ENCODE measurements around the gene SLC35G6. TPM values are rescaled to one million over a fixed set of nuclear protein-coding genes. Genes with fewer than 3 reads are reported as not detected.
"Not testable (repeated sequence)": the region's sequence is repeated elsewhere in the genome, so short reads cannot be mapped to it uniquely, and the experiment has no call there.

SLC35G6 gene
- total and polyA plus RNA-seq, 2 donors = 0.09 TPM; not detected in 1

DNA sequence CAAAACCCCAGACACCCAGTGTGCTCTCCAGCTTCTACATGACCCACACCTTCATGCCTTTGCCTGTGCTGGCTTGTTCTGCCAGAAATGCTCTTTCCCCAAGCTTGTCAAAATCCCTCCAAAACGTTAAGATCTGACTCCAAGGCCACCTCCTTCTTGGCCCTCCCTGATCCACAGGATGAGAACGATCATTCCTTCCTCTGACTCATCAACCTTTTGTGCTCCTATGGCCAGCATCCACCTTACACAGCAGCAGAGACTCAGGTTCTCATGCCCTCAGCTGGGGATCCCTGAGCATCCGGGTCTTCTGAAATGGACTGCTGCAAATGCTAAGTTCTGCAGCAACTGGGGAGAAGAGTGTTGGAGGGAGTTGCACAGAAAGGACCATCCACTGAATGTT is 4.8 kb upstream of the SLC35G6 start:
- peaks cover 23 to 51% of the 10 kb centered on the region in 2 donors for H3K4me1 ChIP-seq (ENCODE audit: control insufficient read depth in 2 of 2, insufficient read depth in 2 of 2, low read length in 2 of 2)
- no peaks in the 10 kb centered on the region for H3K9me3 ChIP-seq (ENCODE audit: control insufficient read depth in 2 of 2, insufficient read depth in 1 of 2, low read length in 1 of 2)
- peaks cover 3 to 6% of the 10 kb centered on the region in 2 donors for H3K36me3 ChIP-seq (ENCODE audit: control insufficient read depth in 2 of 2, insufficient read depth in 2 of 2, low read length in 1 of 2)
- 74% methylated on average over 3 of the region's 3 CpGs for WGBS
- no peak overlapping the region for H3K4me3 ChIP-seq (ENCODE audit: low read length in 2 of 2)
- peak overlapping the region; percentile 64 to 88 for H3K27ac ChIP-seq (ENCODE audit: low read depth in 1 of 2, low read length in 1 of 2)
- DNase-seq (ENCODE audit: low read depth in 6 of 9, low spot score in 9 of 9) = peak in 1 of 9 donors; percentile 13
- H3K27me3 ChIP-seq (ENCODE audit: control insufficient read depth in 2 of 2, insufficient read depth in 1 of 2, low read length in 1 of 2) = no peaks in the 10 kb centered on the region

DNA sequence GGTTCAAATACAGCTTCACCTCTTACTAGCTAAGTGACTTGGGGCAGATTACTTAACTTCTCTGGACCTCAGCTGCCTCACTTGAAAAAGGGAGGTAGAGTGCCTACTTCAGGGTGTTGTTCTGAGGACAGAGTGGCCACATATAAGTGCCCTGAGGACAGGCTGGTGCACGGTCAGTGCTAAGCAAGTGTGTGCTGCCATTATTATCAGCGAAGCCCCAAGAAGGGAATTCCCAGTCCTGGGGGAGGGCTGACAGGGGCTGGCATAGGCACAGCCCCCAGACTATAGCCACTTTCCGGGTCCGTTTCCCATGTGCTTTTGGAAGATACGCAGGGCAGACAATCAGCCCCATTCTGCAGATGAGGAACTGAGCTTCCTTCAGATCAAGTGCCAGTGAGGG is 4.3 kb upstream of the SLC35G6 start:
- WGBS = 96% methylated on average over 5 of the region's 5 CpGs

DNA sequence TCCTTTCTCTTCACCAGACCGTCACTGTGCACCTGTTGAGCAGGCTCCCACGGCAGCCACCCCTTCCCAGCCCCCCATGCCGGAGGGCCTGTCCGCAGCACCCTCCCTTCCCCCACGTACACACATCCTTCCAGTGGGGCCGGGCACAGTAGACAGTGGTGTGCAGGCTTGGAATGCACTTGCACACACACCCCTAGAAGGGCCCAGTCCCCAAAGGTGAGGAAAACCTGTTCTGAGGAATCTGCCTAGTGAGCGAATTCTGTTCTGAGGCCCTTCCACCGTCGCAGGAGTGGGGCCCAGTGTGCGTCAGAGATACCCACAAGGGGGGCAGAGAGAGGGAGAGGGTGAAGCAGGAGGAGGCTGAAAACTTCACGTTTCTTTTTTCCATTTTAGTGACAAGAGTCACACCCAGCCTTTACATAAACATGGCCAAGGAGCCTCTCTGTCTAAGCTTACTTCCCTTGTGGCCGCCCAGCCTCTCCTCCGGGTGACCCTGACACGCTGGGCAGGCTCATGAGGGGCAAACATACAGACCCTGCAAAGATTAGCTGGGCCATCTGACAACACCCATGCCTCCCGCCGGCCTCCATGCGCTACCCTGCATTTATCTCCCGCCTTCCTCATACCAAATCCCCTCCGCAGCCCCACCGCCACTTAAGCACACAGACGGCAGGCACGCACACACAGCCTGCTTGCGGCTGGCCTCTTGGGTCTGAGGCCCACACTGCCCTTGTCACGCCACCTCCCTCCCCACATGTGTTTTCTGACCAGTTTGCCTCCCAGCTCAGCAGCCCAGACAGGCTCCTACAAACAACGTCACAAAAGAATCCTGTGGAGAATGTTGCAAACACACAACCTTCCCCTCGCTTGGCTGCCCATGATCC is 3.6 kb upstream of the SLC35G6 start:
- DNase-seq (ENCODE audit: low read depth in 6 of 9, low spot score in 9 of 9) = peak in 3 of 9 donors; percentile 44 to 65 (median 48)
- peak overlapping the region; percentile 69 to 97 for H3K4me3 ChIP-seq (ENCODE audit: low read length in 2 of 2)
- 58% methylated on average over 26 of the region's 26 CpGs for WGBS
- H3K27ac ChIP-seq (ENCODE audit: low read depth in 1 of 2, low read length in 1 of 2) = peak overlapping the region; percentile 88 to 98
- no peaks in the 10 kb centered on the region for H3K27me3 ChIP-seq (ENCODE audit: control insufficient read depth in 2 of 2, insufficient read depth in 1 of 2, low read length in 1 of 2)
- H3K4me1 ChIP-seq (ENCODE audit: control insufficient read depth in 2 of 2, insufficient read depth in 2 of 2, low read length in 2 of 2) = peaks cover 23 to 55% of the 10 kb centered on the region in 2 donors
- H3K9me3 ChIP-seq (ENCODE audit: control insufficient read depth in 2 of 2, insufficient read depth in 1 of 2, low read length in 1 of 2) = no peaks in the 10 kb centered on the region
- peaks cover 3 to 6% of the 10 kb centered on the region in 2 donors for H3K36me3 ChIP-seq (ENCODE audit: control insufficient read depth in 2 of 2, insufficient read depth in 2 of 2, low read length in 1 of 2)

More for the DNA sequence above, 4.3 kb upstream of the SLC35G6 start:
- peak overlapping the region; percentile 36 to 88 for H3K27ac ChIP-seq (ENCODE audit: low read depth in 1 of 2, low read length in 1 of 2)
- peaks cover 3 to 6% of the 10 kb centered on the region in 2 donors for H3K36me3 ChIP-seq (ENCODE audit: control insufficient read depth in 2 of 2, insufficient read depth in 2 of 2, low read length in 1 of 2)
- no peaks in the 10 kb centered on the region for H3K9me3 ChIP-seq (ENCODE audit: control insufficient read depth in 2 of 2, insufficient read depth in 1 of 2, low read length in 1 of 2)
- peaks cover 23 to 52% of the 10 kb centered on the region in 2 donors for H3K4me1 ChIP-seq (ENCODE audit: control insufficient read depth in 2 of 2, insufficient read depth in 2 of 2, low read length in 2 of 2)
- no peaks in the 10 kb centered on the region for H3K27me3 ChIP-seq (ENCODE audit: control insufficient read depth in 2 of 2, insufficient read depth in 1 of 2, low read length in 1 of 2)
- DNase-seq (ENCODE audit: low read depth in 6 of 9, low spot score in 9 of 9) = no peak
- H3K4me3 ChIP-seq (ENCODE audit: low read length in 2 of 2) = peak overlapping the region in 1 of 2 donors; percentile 69

DNA sequence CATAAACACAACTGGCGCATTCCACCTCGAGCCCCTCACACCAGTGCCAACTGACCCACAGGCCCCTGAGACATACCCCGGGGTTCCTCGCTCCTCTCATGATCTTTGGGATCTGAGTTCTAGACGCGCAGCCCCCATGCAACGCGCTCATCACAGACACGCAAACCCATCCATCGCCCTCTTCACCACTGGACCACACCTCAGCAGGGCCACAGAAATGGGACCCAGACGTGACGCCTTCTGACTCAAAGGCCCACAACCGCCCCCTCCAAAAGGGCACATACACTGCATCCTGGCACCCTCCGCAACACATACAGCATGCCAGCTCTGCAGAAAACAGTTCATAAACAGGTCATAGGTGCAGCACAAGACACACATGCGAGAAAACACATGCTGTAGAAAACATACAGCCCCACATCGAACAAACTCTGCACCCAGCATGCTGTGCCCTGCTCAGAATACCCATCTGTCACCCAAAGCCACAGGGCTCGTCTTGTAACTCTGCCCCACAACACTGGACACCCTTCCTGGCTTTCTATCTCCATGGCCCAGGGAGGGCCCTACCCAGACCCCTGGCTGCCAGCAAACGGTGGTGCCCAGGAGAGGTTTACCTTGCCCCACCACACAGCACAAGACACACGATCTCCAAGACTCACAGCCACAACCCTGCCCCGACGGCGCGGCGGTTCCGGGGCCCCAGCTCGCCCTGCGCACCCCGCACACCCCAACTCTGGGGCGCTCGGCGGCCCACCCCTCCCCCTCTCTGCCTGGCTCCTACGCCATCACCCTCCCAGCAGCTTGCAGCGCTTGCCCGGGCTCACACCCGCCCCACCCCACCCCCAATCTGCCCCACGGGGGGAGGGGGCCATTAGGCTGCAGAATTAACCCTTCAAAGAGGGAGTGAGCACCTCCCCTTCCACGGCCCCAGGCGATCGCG is 2.7 kb upstream of the SLC35G6 start:
- no peaks in the 10 kb centered on the region for H3K9me3 ChIP-seq (ENCODE audit: control insufficient read depth in 2 of 2, insufficient read depth in 1 of 2, low read length in 1 of 2)
- 32% methylated on average over 40 of the region's 40 CpGs for WGBS
- H3K4me3 ChIP-seq (ENCODE audit: low read length in 2 of 2) = peak overlapping the region; percentile 69 to 97
- peaks cover 23 to 62% of the 10 kb centered on the region in 2 donors for H3K4me1 ChIP-seq (ENCODE audit: control insufficient read depth in 2 of 2, insufficient read depth in 2 of 2, low read length in 2 of 2)
- H3K27ac ChIP-seq (ENCODE audit: low read depth in 1 of 2, low read length in 1 of 2) = peak overlapping the region; percentile 88 to 98
- no peaks in the 10 kb centered on the region for H3K27me3 ChIP-seq (ENCODE audit: control insufficient read depth in 2 of 2, insufficient read depth in 1 of 2, low read length in 1 of 2)
- peak in 4 of 9 donors; percentile 53 to 78 (median 62) for DNase-seq (ENCODE audit: low read depth in 6 of 9, low spot score in 9 of 9)
- peaks cover 3 to 6% of the 10 kb centered on the region in 2 donors for H3K36me3 ChIP-seq (ENCODE audit: control insufficient read depth in 2 of 2, insufficient read depth in 2 of 2, low read length in 1 of 2)

DNA sequence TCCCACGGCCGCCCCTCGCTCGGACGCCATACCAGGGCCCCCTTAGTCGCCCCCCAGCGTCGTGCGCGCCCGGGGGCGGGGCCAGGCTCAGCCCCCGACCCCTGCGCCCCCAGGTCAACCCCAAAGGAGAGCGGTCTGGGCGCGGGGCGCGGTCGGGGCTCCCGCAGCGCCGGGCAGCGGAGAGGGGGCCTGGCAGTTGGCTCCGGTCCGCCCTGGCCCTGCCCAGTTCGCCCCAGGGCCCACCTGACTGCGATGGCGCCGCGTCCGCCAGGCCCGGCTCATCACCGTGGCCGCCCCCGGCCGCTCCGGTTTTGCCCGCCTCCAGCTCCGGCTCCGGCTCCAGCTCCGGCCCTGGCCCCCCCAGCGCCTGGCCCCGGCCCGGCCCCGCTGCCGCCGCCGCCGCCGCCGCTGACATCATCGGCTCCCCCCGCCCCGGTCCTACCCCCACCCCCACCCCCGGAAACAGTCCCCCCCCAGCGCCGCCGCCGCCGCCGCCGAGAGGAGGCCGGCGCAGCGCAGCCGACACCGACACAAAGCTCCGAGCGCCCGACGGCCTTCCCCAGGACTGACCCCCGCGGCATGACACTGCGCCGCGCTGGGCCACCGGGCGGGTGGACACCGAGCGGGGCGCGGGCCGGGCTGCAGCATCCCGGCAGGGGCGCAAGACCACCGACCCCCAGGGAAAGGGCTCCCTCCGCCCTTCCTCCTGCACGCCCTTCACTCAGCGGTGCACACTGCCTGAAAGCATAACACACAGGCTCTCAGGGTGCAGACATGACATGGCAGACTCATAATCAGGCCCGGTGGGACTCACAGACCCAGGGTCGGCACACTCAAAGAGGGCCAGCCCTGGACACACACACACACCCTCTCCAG is 1.8 kb upstream of the SLC35G6 start, which contains the start of gene ZBTB4:
Gene ZBTB4 (minus strand): TSS at position 419 of the 876 bp plus-strand sequence. CDS start 12,830 bp downstream, outside the sequence.
- 1% methylated on average over 92 of the region's 92 CpGs for WGBS
- peak in 4 of 9 donors; percentile 54 to 82 (median 62) for DNase-seq (ENCODE audit: low read depth in 6 of 9, low spot score in 9 of 9)
- H3K36me3 ChIP-seq (ENCODE audit: control insufficient read depth in 2 of 2, insufficient read depth in 2 of 2, low read length in 1 of 2) = peaks cover 0 to 2% of the 10 kb centered on the region in 2 donors
- H3K27me3 ChIP-seq (ENCODE audit: control insufficient read depth in 2 of 2, insufficient read depth in 1 of 2, low read length in 1 of 2) = no peaks in the 10 kb centered on the region
- H3K9me3 ChIP-seq (ENCODE audit: control insufficient read depth in 2 of 2, insufficient read depth in 1 of 2, low read length in 1 of 2) = no peaks in the 10 kb centered on the region
- peak within 1 kb of the TSS; percentile 69 to 97 for H3K4me3 ChIP-seq (ENCODE audit: low read length in 2 of 2)
- peaks cover 23 to 62% of the 10 kb centered on the region in 2 donors for H3K4me1 ChIP-seq (ENCODE audit: control insufficient read depth in 2 of 2, insufficient read depth in 2 of 2, low read length in 2 of 2)
- peak within 1 kb of the TSS; percentile 91 to 98 for H3K27ac ChIP-seq (ENCODE audit: low read depth in 1 of 2, low read length in 1 of 2)

DNA sequence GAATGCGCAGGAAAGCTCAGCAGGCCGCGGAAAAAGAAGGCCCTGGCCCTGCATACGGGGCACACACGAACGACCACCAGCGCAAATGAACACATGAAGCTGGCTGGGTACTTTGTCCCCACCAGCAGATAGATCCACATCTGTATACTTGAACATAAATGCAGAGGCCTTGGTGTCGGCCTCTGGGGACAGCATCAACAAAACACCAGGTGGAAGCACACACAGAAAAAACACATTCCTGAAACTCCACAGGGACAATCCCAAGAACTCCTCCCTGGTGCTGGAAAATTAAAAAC is 1.2 kb upstream of the SLC35G6 start:
- Histone ChIP-seq H3K4me1 (ENCODE audit: control insufficient read depth in 2 of 2, insufficient read depth in 2 of 2, low read length in 2 of 2) (peaks cover 23 to 62% of the 10 kb centered on the region in 2 donors), H3K36me3 (ENCODE audit: control insufficient read depth in 2 of 2, insufficient read depth in 2 of 2, low read length in 1 of 2) (no peaks in the 10 kb centered on the region), H3K4me3 (ENCODE audit: low read length in 2 of 2) (peak overlapping the region; percentile 54 to 97), H3K9me3 (ENCODE audit: control insufficient read depth in 2 of 2, insufficient read depth in 1 of 2, low read length in 1 of 2) (no peaks in the 10 kb centered on the region), H3K27ac (ENCODE audit: low read depth in 1 of 2, low read length in 1 of 2) (peak overlapping the region; percentile 91 to 98), H3K27me3 (ENCODE audit: control insufficient read depth in 2 of 2, insufficient read depth in 1 of 2, low read length in 1 of 2) (no peaks in the 10 kb centered on the region)
- no peak for DNase-seq (ENCODE audit: low read depth in 6 of 9, low spot score in 9 of 9)
- WGBS = 30% methylated on average over 8 of the region's 8 CpGs

DNA sequence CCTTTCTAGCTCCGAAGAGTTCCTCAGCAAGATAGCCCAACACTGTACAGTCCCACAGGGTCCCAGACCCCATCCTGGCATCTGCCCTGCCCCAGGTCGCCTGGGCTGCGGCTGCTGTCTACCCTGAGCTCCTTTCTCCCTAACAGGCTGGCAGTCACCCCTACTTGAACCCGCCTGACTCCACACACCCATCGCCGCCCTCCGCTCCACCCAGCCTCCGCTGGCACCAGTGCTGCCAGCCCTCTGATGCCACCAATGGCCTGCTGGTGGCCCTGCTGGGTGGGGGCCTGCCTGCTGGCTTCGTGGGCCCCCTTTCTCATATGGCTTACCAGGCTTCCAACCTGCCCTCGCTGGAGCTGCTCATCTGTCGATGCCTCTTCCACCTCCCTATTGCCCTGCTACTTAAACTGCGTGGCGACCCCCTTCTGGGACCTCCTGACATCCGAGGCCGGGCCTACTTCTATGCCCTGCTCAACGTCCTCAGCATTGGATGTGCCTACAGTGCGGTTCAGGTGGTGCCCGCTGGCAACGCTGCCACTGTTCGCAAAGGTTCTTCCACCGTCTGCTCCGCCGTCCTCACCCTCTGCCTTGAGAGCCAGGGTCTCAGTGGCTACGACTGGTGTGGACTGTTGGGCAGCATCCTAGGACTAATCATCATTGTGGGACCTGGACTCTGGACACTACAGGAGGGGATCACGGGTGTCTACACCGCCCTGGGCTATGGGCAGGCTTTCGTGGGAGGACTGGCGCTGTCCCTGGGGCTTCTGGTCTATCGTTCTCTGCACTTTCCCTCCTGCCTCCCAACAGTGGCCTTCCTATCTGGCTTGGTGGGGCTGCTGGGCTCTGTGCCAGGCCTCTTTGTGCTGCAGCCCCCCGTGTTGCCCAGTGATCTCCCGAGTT is 846 bp downstream of the SLC35G6 start:
- H3K27ac ChIP-seq (ENCODE audit: low read depth in 1 of 2, low read length in 1 of 2) = peak overlapping the region; percentile 1 to 98
- not testable (repeated sequence) for H3K9me3 ChIP-seq (ENCODE audit: control insufficient read depth in 2 of 2, insufficient read depth in 1 of 2, low read length in 1 of 2); H3K27me3 ChIP-seq (ENCODE audit: control insufficient read depth in 2 of 2, insufficient read depth in 1 of 2, low read length in 1 of 2); H3K36me3 ChIP-seq (ENCODE audit: control insufficient read depth in 2 of 2, insufficient read depth in 2 of 2, low read length in 1 of 2); H3K4me3 ChIP-seq (ENCODE audit: low read length in 2 of 2); DNase-seq (ENCODE audit: low read depth in 6 of 9, low spot score in 9 of 9)
- H3K4me1 ChIP-seq (ENCODE audit: control insufficient read depth in 2 of 2, insufficient read depth in 2 of 2, low read length in 2 of 2) = peaks cover 29 to 60% of the 10 kb centered on the region in 2 donors
- WGBS = 93% methylated on average over 31 of the region's 31 CpGs
